OCI-LY1 (cell line): ENCODE results near the gene TAS2R16.

Experiments used
- H2AFZ ChIP-seq: fragments of 200-600 bp; sonication (generic), shearing (Covaris generic); 2 replicates; pipeline ENCODE4 v1.6.0; 2014; ENCODE audit warnings: antibody characterized with exemption, mild to moderate bottlenecking, low read length
- H3F3A ChIP-seq: fragments of 200-600 bp; sonication (generic), shearing (Covaris generic); 2 replicates; pipeline ENCODE4 v1.6.0; 2014; ENCODE audit warnings: mild to moderate bottlenecking, antibody characterized with exemption, low read length, moderate library complexity; ENCODE audit not compliant: insufficient read depth
- H3K27ac ChIP-seq: fragments of 200-600 bp; sonication (generic); 2 replicates; pipeline ENCODE4 v1.5.1; 2014; ENCODE audit warnings: low read length, mixed run types, mild to moderate bottlenecking, low read depth; ENCODE audit not compliant: poor library complexity, severe bottlenecking
- H3K27me3 ChIP-seq: fragments of 200-600 bp; sonication (generic); 2 replicates; pipeline ENCODE4 v1.6.0; 2014; ENCODE audit warnings: antibody characterized with exemption, mild to moderate bottlenecking, low read length, moderate library complexity; ENCODE audit not compliant: insufficient read depth
- H3K36me3 ChIP-seq: fragments of 200-600 bp; sonication (generic); 2 replicates; pipeline ENCODE4 v1.6.1; 2014; ENCODE audit warnings: mild to moderate bottlenecking, antibody characterized with exemption, low read length, moderate library complexity, mixed read lengths; ENCODE audit not compliant: insufficient read depth
- H3K4me1 ChIP-seq: fragments of 200-600 bp; sonication (generic); 2 replicates; pipeline ENCODE4 v1.5.1; 2014; ENCODE audit warnings: mild to moderate bottlenecking, low read length, moderate library complexity; ENCODE audit not compliant: insufficient read depth, severe bottlenecking
- H3K4me2 ChIP-seq: fragments of 200-600 bp; sonication (generic), shearing (Covaris generic); 2 replicates; pipeline ENCODE4 v1.6.1; 2014; ENCODE audit warnings: low read length
- H3K4me3 ChIP-seq: fragments of 200-600 bp; sonication (generic); 2 replicates; pipeline ENCODE4 v1.5.1; 2014; ENCODE audit warnings: low read length, low read depth, mild to moderate bottlenecking, mixed read lengths; ENCODE audit not compliant: poor library complexity, severe bottlenecking
- H3K79me2 ChIP-seq: fragments of 200-600 bp; shearing (Covaris generic); 2 replicates; pipeline ENCODE4 v1.6.1; 2016; ENCODE audit warnings: mixed run types, low read length, mixed read lengths; ENCODE audit not compliant: insufficient read depth
- H3K9ac ChIP-seq: fragments of 200-600 bp; sonication (generic), shearing (Covaris generic); 2 replicates; pipeline ENCODE4 v1.6.1; 2014; ENCODE audit warnings: mild to moderate bottlenecking, low read length, mixed read lengths
- H3K9me2 ChIP-seq: fragments of 200-600 bp; sonication (generic), shearing (Covaris generic); 2 replicates; pipeline ENCODE4 v1.6.1; 2014; ENCODE audit warnings: low read depth, mild to moderate bottlenecking, low read length, mixed read lengths
- H3K9me3 ChIP-seq: fragments of 200-600 bp; shearing (Covaris generic); 2 replicates; pipeline ENCODE4 v1.6.1; 2014; ENCODE audit warnings: low read length, mixed read lengths
- H4K20me1 ChIP-seq: fragments of 200-600 bp; sonication (generic), shearing (Covaris generic); 2 replicates; pipeline ENCODE4 v1.6.0; 2016; ENCODE audit warnings: mild to moderate bottlenecking, low read length; ENCODE audit not compliant: insufficient read depth
- CTCF ChIP-seq: fragments of 200-600 bp; sonication (generic), shearing (Covaris generic); IDR thresholded peaks from 2 replicates; pipeline ENCODE4 v1.5.1; 2017; ENCODE audit warnings: mild to moderate bottlenecking, antibody characterized with exemption, low read length, moderate library complexity, mixed read lengths
- EZH2 ChIP-seq: fragments of 200-600 bp; sonication (generic), shearing (Covaris generic); IDR thresholded peaks from 2 replicates; pipeline ENCODE4 v1.8.0; 2017; ENCODE audit warnings: borderline replicate concordance, mixed run types, mild to moderate bottlenecking, antibody characterized with exemption, low read length, moderate library complexity, mixed read lengths

The TAS2R16 gene, protein sequence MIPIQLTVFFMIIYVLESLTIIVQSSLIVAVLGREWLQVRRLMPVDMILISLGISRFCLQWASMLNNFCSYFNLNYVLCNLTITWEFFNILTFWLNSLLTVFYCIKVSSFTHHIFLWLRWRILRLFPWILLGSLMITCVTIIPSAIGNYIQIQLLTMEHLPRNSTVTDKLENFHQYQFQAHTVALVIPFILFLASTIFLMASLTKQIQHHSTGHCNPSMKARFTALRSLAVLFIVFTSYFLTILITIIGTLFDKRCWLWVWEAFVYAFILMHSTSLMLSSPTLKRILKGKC

DNA sequence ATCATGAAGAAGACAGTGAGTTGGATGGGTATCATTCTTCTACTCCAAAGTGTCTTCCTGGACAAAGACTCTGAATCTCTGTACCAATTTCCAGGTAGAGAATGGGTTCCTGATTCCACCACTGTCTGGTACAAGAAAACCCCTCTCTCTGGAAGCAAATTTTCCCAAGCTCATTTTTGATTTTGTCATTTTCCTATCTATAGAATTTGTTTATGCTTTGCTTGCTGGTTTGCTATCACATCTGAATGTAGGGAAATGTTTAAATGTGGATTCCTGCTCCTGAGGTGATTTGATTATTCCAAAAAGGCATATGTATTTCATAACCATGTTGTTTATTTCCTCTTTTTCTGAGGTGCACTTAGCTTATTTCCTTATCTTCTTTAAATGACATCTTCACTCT, at the start of gene TAS2R16:
TSS of gene TAS2R16 (minus strand) at position 101 of the 400 bp plus-strand sequence. CDS start at position 35, 66 bp downstream.
- Histone ChIP-seq H3K79me2 (no peaks in the 10 kb centered on the region), H2AFZ (no peak within 1 kb of the TSS), H3F3A (no peaks in the 10 kb centered on the region), H3K9me3 (no peaks in the 10 kb centered on the region), H3K36me3 (no peaks in the 10 kb centered on the region), H3K4me2 (no peak within 1 kb of the TSS), H3K9ac (no peak within 1 kb of the TSS), H3K9me2 (no peaks in the 10 kb centered on the region), H3K27ac (no peak within 1 kb of the TSS), H3K27me3 (no peaks in the 10 kb centered on the region), H3K4me1 (no peaks in the 10 kb centered on the region), H3K4me3 (no peak within 1 kb of the TSS), H4K20me1 (no peaks in the 10 kb centered on the region)
- TF ChIP-seq CTCF: no peak
- no peak for TF ChIP-seq EZH2

GRCh38 chr7:123043642-123044041, 48.1 kb upstream of the TAS2R16 start:
- Histone ChIP-seq H3F3A (no peaks in the 10 kb centered on the region), H3K4me1 (no peaks in the 10 kb centered on the region), H3K9ac (no peak overlapping the region), H3K36me3 (no peaks in the 10 kb centered on the region), H3K9me3 (no peaks in the 10 kb centered on the region), H3K27ac (no peak overlapping the region), H2AFZ (no peak overlapping the region), H3K4me2 (no peak overlapping the region), H4K20me1 (no peaks in the 10 kb centered on the region), H3K79me2 (no peaks in the 10 kb centered on the region), H3K4me3 (no peak overlapping the region), H3K9me2 (no peaks in the 10 kb centered on the region), H3K27me3 (no peaks in the 10 kb centered on the region)
- TF ChIP-seq CTCF (no peak), EZH2 (no peak)

GRCh38 chr7:123041101-123041500, 45.6 kb upstream of the TAS2R16 start:
- Histone ChIP-seq H3F3A (no peaks in the 10 kb centered on the region), H3K79me2 (no peaks in the 10 kb centered on the region), H3K9me3 (no peaks in the 10 kb centered on the region), H3K36me3 (no peaks in the 10 kb centered on the region), H2AFZ (no peak overlapping the region), H3K4me1 (no peaks in the 10 kb centered on the region), H3K27me3 (no peaks in the 10 kb centered on the region), H4K20me1 (no peaks in the 10 kb centered on the region), H3K9ac (no peak overlapping the region), H3K4me3 (no peak overlapping the region), H3K9me2 (no peaks in the 10 kb centered on the region), H3K4me2 (no peak overlapping the region), H3K27ac (no peak overlapping the region)
- TF ChIP-seq CTCF: no peak
- no peak for TF ChIP-seq EZH2
